Measurements from ENCODE around the gene OSBPL5. TPM values are rescaled to one million over a fixed set of nuclear protein-coding genes. Genes with fewer than 3 reads are reported as not detected.

Gene OSBPL5
- total and polyA plus RNA-seq, 12 donors = 2.7 to 30.6 (median 20.7) TPM

DNA sequence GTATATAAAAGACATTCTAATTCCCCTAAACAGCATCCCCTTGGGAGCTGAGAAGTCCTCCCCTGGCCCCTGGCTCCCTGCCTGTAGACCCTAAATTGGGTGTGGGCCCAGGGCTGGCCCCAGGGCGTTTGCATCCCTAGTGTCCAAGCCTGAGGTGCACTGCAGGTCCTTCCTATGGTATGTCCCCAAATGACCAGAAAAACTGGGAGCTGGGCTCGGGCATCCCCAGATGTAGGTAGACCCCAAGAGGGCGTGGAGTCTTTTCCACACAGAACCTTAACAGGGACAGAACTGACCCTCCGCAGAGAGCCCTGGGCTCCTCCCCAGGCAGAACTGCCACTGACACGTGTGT lies 782 bp upstream of the OSBPL5 start:
- Histone ChIP-seq H3K36me3 (replicated peaks in 1 of 2) (no peaks in the 10 kb centered on the region), H3K27ac (no peak overlapping the region), H3K4me1 (replicated peaks in 1 of 2) (peaks cover 12 to 39% of the 10 kb centered on the region in 2 donors), H3K27me3 (no peaks in the 10 kb centered on the region), H3K9me3 (replicated peaks in 1 of 3) (no peaks in the 10 kb centered on the region), H3K4me3 (peak overlapping the region in 1 of 4 donors; percentile 100)
- WGBS, 4 donors = 33 to 83% (median 79%) methylated on average over 1 to 5 of the region's 5 CpGs
- peak in 1 of 7 donors; percentile 19 for DNase-seq
- TF ChIP-seq POLR2A (IDR thresholded peaks at IDR 0.05) (no peak), CTCF (IDR thresholded peaks at IDR 0.05) (no peak)
- intact Hi-C loops (cut with DNase I) = no loop called here

GRCh38 chr11:3164552-3165151 lies 458 bp downstream of the OSBPL5 start:
- no peak for TF ChIP-seq CTCF (IDR thresholded peaks at IDR 0.05)
- peak overlapping the region in 2 of 5 donors; percentile 57 to 83 for H3K27ac ChIP-seq
- H3K4me3 ChIP-seq = peak overlapping the region; percentile 2 to 100 (median 46)
- no peaks in the 10 kb centered on the region for H3K36me3 ChIP-seq (replicated peaks in 1 of 2)
- no peaks in the 10 kb centered on the region for H3K9me3 ChIP-seq (replicated peaks in 1 of 3)
- 0 to 3% (median 1%) methylated on average over 3 to 46 of the region's 46 CpGs for WGBS, 4 donors
- H3K27me3 ChIP-seq = no peaks in the 10 kb centered on the region
- peak in 1 of 7 donors; percentile 16 for DNase-seq
- intact Hi-C loops (cut with DNase I) = no loop called here
- H3K4me1 ChIP-seq (replicated peaks in 1 of 2) = peaks cover 16 to 42% of the 10 kb centered on the region in 2 donors

DNA sequence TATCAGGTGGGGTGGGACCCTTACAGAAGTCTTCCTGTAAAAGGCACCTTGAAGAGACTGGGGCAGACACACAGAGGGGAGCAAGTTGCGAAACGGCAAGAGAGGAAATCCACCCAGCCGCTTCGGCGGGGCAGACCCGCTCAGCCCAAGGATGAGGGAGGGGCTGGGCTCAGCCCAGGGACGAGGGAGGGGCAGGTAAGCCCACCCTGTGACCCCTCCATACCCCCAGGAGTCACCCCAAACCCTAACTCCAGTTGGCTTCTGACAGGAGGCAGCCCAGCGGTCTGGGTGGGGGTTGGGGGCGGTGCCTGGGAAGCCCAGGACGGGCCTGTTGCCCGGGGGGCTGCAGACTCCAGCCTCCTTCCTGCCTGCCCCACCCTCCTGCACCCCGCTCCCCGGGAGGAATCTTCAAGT lies 965 bp downstream of the OSBPL5 start:
- TF ChIP-seq CTCF (IDR thresholded peaks at IDR 0.05) = no peak
- no peak for TF ChIP-seq POLR2A (IDR thresholded peaks at IDR 0.05)
- intact Hi-C loops (cut with DNase I) = no loop called here

GRCh38 chr11:3163241-3163981 lies 1.7 kb downstream of the OSBPL5 start:
- Histone ChIP-seq H3K4me3 (peak overlapping the region in 1 of 4 donors; percentile 100), H3K27me3 (no peaks in the 10 kb centered on the region), H3K36me3 (replicated peaks in 1 of 2) (no peaks in the 10 kb centered on the region), H3K27ac (peak overlapping the region in 2 of 5 donors; percentile 57 to 83), H3K4me1 (replicated peaks in 1 of 2) (peaks cover 13 to 39% of the 10 kb centered on the region in 2 donors), H3K9me3 (replicated peaks in 1 of 3) (no peaks in the 10 kb centered on the region)
- 70 to 80% (median 72%) methylated on average over 9 to 15 of the region's 15 CpGs for WGBS, 4 donors
- peak in 1 of 7 donors; percentile 13 for DNase-seq
- intact Hi-C loops (cut with DNase I) = no loop called here
- TF ChIP-seq CTCF (IDR thresholded peaks at IDR 0.05) (no peak), POLR2A (IDR thresholded peaks at IDR 0.05) (no peak)

More for the DNA sequence above, 965 bp downstream of the OSBPL5 start:
- peak in 2 of 7 donors; percentile 19 to 26 for DNase-seq
- Histone ChIP-seq H3K4me3 (peak overlapping the region in 3 of 4 donors; percentile 33 to 100 (median 58)), H3K27ac (peak overlapping the region in 2 of 5 donors; percentile 57 to 83), H3K4me1 (replicated peaks in 1 of 2) (peaks cover 16 to 42% of the 10 kb centered on the region in 2 donors), H3K27me3 (no peaks in the 10 kb centered on the region), H3K36me3 (replicated peaks in 1 of 2) (no peaks in the 10 kb centered on the region), H3K9me3 (replicated peaks in 1 of 3) (no peaks in the 10 kb centered on the region)
- WGBS, 4 donors = 30 to 61% (median 53%) methylated on average over 4 to 13 of the region's 13 CpGs
